EL (cell line): ENCODE measurements around the gene ARHGAP8.

Experiments used
- DNase-seq: peaks from one replicate; pipeline ENCODE4 v3.0.0-alpha.2; 2016

Gene ARHGAP8

DNA sequence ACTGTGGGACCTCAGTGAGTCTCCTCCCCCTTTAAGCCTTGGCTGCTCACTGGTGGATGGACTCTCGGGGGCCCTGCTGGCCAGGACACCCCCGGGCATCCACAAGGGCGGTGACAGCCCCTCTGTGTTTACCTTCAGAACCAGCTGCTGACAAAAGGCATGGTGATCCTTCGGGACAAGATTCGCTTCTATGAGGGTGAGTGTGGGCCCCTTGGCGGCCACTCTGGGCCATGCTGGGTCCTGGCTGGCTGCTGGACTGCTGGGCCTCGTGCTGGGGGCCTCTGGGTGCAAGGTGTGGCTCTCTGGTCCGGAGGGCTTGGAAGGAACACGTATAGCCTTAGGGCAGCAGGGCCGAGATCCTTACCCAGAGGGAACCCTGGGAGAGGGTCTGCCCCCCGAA is 25.9 kb upstream of the ARHGAP8 start:
- no peak for DNase-seq

DNA sequence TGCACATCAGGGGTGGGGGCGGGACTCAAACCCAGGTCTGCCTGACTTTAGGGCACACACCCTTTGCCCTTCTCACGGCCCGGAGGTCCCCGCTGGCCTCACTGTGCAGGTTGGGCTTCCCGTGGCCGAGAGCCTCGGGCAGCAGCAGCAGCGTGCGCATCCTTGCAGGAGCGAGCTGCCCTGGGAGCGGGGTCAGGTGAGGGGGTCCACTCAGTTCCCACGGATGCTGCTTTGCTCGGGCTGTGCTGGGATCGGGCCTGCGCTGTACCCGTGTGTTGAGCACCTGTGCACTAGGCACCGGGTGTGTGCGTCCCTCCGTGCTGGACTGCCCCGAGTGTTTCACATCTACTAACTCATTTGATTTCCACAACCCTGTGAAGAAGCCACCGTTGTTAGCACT is 25.2 kb upstream of the ARHGAP8 start:
- DNase-seq, result no peak

DNA sequence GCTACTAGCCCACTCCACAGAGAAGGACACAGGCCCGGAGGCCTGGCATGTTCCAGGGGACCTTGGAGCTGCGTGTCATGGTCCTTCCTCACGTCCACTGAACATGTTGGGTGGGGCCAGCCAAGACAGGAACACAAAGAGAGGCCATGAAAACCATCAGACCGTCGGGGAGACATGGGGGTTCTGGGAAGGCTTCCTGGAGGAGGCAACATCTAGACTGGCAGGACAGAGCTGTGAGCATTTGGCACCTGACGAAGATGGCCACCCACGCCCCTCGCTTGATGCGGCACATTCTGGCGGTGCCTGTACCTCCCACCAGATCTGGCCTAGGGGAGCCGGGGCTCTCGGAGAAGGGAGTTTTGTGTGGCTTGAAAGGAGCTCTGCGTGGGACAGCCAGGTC is 24.7 kb upstream of the ARHGAP8 start:
- no peak for DNase-seq

DNA sequence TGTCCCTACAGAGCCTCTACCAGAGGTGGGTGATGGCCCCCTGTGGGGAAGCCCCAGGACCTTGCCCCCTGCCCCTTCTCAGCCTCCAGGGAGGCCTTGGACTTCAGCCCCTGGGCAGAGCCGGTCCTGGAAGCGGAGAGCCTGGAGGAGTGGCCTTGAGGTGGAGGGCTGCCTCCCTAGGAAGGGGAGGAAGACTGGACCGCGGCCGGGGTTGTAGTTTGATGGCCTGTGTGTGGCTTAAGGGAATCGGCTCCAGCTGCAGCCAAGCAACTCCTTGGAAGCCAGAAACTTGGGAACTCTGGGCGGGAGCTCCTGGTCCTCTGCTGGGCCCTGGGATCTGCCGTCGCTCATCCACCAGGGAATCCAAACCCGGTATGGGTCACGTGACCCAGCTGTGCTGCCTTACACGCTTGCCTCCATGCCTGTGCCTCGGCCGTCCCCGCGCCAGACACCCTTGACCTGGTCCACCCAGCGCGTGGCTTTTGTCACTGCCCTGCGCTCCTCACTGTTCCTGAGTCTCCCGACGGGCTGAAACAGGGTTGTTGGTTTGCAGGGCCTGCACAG is 23.5 kb upstream of the ARHGAP8 start:
- DNase-seq, result no peak

DNA sequence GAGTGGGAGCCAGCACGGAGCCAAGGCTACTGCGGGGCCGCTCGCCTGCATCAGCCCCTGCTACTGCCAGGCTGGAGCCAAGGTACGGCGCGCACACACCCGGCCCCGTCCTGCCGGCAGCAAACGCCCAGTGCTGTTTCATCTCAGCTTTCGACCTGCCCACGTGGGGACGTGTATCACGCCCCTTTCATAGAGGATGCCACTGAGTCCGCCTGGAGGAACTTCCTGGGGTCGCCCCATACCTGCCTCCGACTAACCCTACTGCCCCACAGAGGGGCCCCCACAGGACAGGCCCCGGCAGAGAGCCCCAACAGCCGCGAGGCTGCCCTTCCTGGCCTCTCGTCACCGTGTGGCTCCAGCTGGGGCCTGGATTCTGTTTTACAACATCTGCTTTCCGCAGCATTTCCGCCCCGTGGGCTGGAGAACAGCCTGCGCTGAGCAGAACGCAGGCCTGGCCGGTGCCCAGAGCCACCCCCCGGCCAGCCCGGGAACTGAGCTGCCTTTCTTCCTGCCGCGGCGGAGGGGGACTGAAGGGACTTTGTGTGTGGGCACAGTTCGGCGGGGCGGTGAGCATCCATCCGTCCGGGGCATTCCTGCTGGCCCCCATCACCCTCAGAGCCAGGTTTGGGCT is 22.9 kb upstream of the ARHGAP8 start:
- no peak for DNase-seq

DNA sequence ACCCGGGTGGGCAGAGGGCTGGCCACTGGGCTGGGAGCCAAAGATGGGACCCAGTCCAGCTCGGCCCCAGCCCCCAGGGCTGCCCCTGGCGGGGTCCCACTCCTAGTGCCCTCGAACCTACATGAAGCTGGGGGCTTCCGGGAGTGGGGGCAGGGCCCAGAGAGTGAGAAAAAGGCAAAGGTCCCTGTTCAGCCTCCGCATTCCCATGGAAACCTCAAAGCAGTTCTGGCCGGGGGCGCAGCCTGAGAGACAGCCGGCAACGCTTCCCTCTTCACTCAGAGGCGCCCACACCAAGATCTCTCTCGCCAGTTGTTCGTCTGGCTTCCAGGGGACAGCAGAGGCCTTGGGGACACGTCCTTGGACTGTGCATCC is 22.4 kb upstream of the ARHGAP8 start:
- no peak for DNase-seq

DNA sequence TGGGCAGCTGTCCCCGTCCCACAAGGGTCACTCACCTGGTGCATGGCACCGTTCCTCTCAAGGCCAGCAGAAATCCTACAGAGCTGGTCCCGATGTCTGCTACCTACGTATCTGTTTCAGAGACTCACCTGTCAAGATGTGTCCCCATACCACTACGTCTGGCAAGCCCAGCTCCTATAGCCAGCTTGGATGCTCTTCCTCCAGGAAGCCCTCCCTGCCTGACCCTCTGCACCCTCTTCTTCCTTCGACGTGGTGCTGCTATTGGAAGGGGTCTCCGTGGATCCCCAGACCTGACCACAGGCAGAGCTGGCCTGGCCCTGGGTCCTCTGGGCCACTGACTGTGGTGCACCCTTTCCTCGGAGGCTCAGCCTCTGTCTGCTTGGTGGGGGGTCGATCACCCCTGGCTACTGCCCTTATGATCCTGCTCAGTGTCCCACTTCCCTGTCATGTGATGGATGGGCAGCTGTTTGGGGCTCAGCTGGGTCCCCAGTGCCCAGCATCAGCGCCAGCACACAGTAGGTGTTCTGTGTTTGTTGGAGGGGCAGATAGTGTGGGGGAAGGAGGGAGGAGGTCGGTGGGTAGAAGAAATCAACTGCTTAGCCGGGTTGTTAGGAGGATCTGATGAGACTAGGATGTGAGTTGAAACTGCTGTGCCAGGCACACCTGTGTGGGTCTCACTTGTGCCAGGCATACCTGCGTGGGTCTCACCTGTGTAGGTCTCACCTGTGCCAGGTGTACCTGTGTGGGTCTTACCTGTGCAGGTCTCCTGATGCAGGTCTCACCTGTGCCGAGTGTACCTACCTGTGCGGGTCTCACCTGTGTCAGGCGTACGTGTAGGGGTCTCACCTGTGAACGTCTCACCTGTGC is 21.7 kb upstream of the ARHGAP8 start:
- no peak for DNase-seq

DNA sequence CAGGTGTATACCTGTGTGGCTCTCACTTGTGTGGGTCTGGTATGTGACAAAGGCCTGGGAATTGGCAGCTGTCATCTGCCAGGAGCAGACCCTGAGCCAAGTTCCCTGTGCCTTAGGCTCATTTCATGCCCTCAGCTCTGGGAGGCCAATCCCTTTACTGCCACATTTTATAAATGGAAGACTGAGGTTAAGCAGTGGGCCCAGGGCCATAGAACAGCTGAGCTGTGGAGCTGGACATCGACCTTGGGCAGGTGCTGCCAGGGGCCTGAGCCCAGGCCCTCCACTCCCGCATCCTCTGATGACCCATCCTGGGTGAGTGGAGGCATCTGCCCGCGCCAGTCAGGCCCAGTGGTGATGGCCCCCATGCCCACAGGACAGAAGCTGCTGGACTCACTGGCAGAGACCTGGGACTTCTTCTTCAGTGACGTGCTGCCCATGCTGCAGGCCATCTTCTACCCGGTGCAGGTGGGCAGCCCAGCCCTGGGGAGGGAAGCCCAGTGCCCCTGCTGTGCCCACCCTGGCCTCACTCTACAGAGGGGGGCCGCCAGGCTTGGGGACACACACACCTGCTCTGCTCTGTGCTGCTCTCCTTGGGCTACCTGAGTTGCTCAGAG is 20.9 kb upstream of the ARHGAP8 start:
- DNase-seq, result no peak

DNA sequence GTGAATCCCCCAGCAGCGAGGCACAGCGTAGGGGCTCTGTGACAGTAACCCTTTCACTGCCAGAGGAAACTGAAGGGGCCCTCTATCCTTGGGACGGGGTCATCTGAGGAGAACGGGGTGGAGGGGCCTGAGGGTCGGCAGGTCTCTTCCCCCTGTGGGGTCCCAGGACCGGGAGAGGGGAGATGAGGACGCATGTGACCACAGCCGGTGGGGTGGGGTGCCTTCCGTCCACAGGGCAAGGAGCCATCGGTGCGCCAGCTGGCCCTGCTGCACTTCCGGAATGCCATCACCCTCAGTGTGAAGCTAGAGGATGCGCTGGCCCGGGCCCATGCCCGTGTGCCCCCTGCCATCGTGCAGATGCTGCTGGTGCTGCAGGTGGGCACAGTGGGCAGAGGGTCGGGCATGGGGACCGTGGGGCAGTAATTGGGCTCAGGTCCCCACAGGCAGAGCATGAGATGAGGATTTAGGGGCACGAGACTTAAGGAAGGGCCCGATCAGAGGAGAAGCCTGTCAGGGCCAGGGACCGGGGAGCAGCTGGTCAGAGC is 20.3 kb upstream of the ARHGAP8 start:
- DNase-seq, result no peak

DNA sequence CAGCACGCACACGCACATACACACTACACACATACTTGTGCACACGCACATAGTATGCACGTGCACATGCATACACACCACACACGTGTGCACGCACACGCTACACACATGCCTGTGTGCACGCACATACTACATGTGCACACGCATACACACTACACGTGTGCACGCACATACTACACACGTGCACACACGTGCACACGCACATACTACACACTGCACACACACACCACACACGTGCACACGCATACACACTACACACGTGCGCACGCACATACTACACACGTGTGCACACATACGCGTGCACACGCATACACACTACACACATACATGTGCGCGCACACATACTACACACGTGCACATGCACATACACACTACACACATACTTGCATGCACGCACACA is 19.7 kb upstream of the ARHGAP8 start:
- DNase-seq, result no peak

DNA sequence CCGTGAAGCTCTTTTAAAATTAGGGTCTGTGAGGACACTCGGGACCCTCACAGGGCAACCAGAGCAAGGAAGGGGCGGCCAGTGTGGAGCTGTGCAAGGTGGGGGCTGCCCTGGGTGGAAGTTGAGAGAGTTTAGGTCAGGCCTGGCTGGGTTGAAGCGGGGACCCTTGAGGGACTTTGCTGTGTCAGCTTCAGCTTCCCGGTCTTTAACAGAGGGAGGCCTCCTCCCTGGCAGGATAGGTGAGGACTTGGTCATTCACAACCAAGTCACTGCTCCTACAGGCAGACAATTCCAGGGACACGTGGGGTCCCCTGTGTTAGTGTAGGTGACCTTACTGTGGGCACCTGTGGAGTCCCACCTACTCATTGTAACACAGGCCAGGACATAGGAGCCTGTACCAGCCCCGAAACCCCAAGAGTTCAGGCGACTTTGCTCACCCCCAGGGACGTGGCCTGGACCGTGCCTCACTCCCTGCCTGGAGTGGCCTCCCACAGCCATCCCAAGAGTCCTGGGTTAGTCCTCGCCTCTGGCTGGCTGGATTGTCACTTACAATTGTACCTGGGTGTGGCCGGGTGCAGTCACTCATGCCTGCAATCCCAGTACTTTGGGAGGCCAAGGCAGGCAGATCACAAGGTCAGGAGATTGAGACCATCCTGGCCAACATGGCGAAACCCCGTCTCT is 18.8 kb upstream of the ARHGAP8 start:
- no peak for DNase-seq

DNA sequence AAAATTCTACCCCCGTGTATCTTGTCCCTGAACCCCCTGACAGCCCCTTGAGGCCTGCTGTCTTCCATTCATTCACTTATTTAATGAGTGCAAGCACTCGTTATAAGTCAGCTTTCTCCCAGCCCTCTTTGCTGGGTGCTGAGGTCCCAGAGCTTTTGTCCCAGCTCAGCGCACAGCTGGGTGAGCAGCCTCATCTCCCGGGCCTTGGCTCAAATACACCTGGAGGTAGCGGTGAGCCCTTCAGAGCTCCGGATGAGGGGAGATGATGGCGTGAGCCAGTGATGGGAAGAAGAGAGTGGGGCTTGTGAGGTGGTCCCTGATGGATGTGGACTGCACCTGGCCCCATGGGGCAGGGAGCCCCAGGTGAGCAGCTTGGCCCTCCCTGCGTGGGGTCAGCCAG is 18.1 kb upstream of the ARHGAP8 start:
- no peak for DNase-seq

DNA sequence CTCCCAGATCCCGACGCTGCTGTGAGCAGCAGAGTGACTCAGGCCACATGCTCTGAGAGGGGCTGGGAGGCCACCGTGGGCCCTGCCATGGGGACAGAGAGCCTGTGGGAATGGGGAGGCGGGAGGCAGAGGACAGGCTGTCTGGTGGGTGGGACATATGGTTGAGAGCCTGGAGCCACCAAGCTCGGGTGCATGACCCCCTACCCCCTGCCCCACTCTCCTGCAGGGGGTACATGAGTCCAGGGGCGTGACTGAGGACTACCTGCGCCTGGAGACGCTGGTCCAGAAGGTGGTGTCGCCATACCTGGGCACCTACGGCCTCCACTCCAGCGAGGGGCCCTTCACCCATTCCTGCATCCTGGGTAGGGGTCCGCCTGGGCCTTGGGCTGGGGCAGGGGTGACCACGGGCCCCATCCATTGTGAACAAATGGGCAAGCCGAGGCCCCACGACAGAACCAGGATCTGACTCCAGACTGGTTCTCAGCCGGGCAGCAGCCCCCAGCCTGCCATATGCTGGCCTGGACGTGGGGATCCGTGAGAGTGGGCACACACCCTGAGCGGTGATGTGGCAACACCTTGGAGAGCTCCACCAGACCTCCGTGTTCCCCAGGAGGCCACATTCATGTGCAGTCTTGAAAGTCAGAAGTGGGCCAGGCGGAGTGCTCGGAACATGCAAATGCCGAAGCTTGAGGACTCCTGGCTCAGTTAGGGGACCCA is 17.4 kb upstream of the ARHGAP8 start:
- DNase-seq, result no peak

DNA sequence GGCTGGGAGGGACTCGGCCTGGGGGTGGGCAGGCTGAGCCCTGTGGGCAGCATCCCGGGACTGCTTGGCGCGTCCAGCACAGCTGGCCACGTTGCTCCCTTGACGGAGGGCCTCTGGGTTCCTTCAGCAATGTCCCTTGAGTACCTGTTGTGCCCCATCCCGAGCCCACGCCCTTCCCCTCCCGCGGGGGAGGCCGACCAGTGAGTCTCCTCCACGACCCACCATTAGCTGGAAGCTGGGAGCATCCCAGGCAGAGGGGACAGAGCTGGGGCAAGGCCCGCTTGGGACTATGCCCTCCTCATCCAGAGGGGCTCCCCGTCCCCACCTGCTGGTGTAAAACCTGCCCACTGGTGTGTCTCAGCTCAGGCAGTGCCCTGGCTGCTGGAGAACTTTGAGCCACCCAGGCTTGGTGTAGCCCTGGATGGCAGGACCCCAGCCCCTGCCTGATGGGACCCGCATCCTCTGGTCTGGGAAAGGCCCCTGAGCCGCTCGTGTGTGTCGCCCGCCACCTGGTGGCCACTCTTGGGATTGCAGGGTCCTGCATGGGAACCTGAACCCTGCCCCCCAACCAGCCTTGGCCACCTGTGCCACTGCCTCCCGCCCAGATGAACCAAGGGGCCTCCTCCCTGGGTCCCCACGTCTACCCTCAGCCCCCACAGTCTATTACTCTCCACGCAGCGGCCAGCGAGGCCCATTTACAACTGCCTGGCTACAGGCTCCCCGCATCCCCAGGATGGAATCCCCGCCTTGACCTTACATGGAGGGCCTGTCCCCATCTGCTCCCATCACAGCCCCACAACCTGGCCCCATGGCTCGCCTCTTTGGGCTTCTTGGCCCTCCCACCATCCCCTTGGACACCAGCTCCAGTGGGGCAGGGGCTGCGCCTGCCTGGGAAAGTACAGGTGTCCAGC is 16.6 kb upstream of the ARHGAP8 start:
- peak; percentile 45 for DNase-seq

DNA sequence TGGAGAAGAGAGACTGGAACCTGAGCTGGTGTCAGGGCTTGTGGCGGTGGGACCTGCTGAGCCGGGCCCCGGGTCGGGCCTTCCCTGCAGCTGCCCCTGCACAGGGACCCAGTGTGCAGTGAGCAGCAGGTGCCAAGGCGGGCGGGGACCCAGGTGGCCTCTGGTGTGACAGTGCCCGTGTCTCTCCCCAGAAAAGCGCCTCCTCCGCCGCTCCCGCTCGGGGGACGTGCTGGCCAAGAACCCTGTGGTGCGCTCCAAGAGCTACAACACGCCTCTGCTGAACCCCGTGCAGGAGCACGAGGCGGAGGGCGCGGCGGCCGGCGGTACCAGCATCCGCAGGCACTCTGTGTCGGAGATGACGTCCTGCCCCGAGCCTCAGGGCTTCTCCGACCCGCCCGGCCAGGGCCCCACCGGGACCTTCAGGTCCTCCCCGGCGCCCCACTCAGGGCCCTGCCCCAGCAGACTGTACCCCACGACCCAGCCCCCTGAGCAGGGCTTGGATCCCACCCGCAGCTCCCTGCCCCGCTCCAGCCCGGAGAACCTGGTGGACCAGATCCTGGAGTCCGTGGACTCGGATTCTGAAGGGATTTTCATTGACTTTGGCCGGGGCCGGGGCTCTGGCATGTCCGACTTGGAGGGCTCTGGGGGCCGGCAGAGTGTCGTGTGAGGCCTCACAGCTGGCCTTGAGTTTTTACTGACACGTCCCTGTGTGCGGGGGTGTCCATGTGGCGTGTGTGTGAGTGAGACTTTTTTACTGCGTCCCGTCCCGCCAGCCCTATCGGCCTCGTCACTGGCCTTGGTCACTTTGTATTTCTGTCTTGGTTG is 15.6 kb upstream of the ARHGAP8 start:
- DNase-seq, result no peak

DNA sequence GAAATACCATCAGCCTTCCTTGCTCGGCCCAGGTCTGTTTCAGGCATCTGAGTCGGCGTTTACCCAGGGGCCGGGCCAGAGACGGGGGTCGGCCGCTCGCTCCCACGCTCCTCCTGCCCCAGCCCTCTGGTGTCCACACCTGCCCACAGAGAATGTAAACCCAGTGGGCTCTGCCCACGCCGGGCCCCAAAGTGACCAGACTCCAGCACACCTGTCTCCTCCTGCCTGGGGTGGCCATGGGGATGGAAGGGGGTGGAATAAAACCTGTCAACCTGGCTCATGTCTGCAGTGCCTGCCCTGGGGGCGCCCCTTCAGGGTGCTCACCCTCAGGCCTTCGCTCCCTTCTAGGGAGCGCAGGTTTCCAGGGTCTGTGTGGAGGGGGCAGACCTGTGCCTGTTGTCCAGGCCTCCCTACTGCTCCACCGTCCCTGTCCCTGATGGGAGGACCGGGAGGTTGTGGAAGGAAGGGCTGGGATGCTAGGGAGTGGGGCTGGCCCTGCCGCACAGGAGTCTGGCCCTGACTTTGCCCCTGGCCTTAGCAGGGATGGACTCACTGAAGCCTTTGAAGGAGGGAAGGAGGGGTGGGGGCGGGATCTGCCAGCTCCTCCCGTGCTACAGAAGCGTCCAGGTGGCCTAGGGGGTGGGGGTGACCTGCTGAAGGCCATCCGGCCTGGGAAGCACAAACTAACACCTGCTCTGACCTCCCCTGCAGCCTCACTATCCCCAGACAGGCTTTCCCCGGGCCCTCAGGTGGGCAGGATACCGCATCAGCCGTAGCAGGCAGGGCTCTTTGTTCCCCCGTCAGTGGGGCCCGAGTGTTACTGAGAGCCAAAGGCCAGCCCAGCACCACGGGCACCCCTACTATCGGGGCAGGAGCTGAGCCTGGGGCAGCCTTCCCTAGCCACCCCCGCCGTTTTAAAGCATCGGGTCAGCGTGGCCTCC is 14.7 kb upstream of the ARHGAP8 start:
- DNase-seq, result no peak

DNA sequence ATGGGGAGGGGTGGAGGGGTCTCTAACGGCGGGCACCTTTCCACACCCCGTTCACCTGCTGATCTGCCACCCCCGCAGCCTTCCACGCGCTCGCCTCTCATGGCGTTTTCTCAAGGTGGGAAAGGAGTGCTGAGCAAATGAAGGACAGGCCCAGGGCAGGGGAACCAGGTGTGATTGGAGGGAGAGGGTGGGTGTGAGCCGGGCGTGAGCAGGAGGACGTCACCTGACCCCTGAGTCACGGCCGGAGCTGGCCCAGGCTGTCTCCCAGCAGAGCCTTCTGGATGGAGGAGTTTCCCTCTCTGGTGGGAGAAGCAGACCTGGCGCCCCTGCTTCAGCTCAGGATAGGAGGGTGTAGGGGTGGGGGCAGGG is 14.0 kb upstream of the ARHGAP8 start:
- no peak for DNase-seq

DNA sequence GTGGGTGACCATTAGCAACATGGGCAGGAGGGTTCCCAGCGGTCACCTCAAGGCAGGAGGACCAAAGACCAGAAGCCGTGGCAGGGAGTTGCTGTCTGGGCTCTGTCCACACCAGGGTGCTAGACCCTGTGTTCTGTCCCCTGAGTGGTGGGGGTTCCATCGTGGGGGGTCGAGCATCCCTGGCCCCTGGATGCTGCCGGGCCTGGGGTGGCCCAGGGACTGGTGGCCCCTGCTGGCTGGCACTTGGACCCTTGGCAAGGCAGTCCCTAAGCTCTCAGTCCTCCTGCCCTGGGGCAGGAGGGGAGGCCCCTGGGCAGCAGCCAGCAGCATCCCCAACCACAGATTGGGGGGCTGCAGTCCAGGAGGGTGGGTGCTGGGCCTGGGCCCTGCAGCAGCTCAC is 13.4 kb upstream of the ARHGAP8 start:
- no peak for DNase-seq

DNA sequence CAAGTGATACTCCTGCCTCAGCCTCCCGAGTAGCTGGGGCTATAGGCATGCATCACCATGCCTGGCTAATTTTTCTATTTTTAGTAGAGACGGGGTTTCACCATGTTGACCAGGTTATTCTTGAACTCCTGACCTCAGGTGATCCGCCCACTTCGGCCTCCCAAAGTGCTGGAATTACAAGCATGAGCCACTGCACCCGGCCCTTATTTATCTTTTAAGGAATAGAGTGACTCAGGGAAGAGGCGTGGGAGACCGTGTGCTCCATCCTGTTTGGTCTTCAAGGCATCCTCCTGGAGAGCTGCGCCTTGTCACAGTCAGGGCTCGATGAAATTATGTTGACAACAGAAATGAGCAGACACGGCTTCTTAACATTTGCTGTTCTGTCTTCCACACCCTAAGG is 12.7 kb upstream of the ARHGAP8 start:
- peak; percentile 50 for DNase-seq
